ENCODE results near the gene IGSF9B.
A peak's percentile ranks its signal among the peaks of the same experiment; 100 is the strongest.

IGSF9B gene

GRCh38 chr11:133953999-133954398, 2.8 kb downstream of the IGSF9B start:
- DNase-seq (ENCODE audit: low read depth) = no peak

- no peak for DNase-seq (ENCODE audit: low read depth)
These were observed 3.2 kb downstream of the IGSF9B start for GRCh38 chr11:133953547-133953946.

GRCh38 chr11:133952199-133953190, 4.3 kb downstream of the IGSF9B start:
- DNase-seq (ENCODE audit: low read depth) = no peak

- no peak for DNase-seq (ENCODE audit: low read depth)
These were observed 5.2 kb downstream of the IGSF9B start for GRCh38 chr11:133951327-133952198.

- no peak for DNase-seq (ENCODE audit: low read depth)
These were observed 5.9 kb downstream of the IGSF9B start for GRCh38 chr11:133950874-133951326.

GRCh38 chr11:133950421-133950820, 6.3 kb downstream of the IGSF9B start:
- DNase-seq (ENCODE audit: low read depth) = no peak

GRCh38 chr11:133949129-133949528, 7.6 kb downstream of the IGSF9B start:
- no peak for DNase-seq (ENCODE audit: low read depth)

- DNase-seq (ENCODE audit: low read depth) = no peak
These were observed 8.1 kb downstream of the IGSF9B start for GRCh38 chr11:133948711-133949110.

GRCh38 chr11:133947321-133947756, 9.4 kb downstream of the IGSF9B start:
- DNase-seq (ENCODE audit: low read depth) = peak; percentile 44

GRCh38 chr11:133946541-133947318, 10.0 kb downstream of the IGSF9B start:
- DNase-seq (ENCODE audit: low read depth) = no peak

GRCh38 chr11:133946051-133946450, 10.7 kb downstream of the IGSF9B start:
- no peak for DNase-seq (ENCODE audit: low read depth)

- DNase-seq (ENCODE audit: low read depth) = no peak
These were observed 11.4 kb downstream of the IGSF9B start for GRCh38 chr11:133945087-133945974.

- no peak for DNase-seq (ENCODE audit: low read depth)
These were observed 12.6 kb downstream of the IGSF9B start for GRCh38 chr11:133943950-133944698.

- DNase-seq (ENCODE audit: low read depth) = no peak
These were observed 14.2 kb downstream of the IGSF9B start for GRCh38 chr11:133942577-133942976.

- no peak for DNase-seq (ENCODE audit: low read depth)
These were observed 15.2 kb downstream of the IGSF9B start for GRCh38 chr11:133941546-133941945.

GRCh38 chr11:133940034-133940433, 16.7 kb downstream of the IGSF9B start:
- no peak for DNase-seq (ENCODE audit: low read depth)

GRCh38 chr11:133939558-133939957, 17.2 kb downstream of the IGSF9B start:
- no peak for DNase-seq (ENCODE audit: low read depth)

- DNase-seq (ENCODE audit: low read depth) = no peak
These were observed 18.6 kb downstream of the IGSF9B start for GRCh38 chr11:133938166-133938565.

GRCh38 chr11:133937468-133937867, 19.3 kb downstream of the IGSF9B start:
- no peak for DNase-seq (ENCODE audit: low read depth)

- no peak for DNase-seq (ENCODE audit: low read depth)
These were observed 19.8 kb downstream of the IGSF9B start for GRCh38 chr11:133937015-133937414.
